ENCODE results near the gene JUND.
"Not testable (repeated sequence)": the region's sequence is repeated elsewhere in the genome, so short reads cannot be mapped to it uniquely, and the experiment has no call there.

Gene JUND

DNA sequence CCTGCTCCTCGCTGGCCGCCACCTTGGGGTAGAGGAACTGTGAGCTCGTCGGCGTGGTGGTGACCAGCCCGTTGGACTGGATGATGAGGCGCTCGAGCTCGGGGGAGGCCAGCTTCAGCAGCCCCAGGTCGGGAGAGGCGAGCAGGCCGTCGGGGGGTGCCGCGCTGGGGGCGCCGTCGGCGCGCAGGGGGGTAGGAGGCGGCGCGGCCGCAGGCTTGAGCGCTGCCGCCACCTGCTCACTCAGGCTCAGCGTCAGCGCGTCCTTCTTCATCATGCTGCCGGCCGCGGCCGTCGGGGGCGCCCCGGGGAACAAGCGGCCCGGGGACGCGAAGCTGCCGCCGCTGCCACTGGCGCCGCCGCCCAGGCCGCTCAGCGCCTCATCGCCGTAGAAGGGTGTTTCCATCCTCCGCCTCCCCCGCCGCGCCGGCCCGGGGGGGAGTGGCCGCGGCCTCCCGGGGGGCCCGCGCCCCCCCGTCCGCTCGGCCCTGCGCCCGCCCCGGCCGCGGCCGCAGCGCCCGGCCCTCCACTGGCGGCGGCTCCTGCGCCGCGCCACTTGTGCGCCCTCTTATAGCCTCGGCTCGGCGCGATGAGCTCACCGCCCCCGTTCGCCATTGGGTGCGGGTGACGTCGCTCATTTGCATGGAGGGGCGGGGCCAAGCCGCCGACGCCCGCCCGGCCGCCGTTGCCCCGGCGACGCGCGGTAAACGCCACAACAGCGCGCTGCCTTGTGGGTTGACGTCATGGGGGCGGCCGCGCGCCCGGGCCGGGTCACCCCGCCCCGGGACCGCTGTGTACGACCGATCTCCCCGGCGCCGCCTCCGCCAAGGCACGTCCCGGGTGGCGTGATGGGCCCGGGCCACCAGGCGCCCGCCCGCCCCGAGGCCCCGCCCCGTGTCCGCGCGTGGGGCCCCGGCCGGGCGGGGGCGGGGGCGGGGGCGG is at the start of gene JUND:
Gene JUND, minus strand, starts transcription at position 541 of the 939 bp plus-strand sequence. Its CDS starts 138 bp downstream, at position 403.
- peak within 1 kb of the TSS; percentile 74 for H3K4me3 ChIP-seq (ENCODE audit: low read depth, low read length)
- TF ChIP-seq POLR2A (IDR thresholded peaks at IDR 0.05; ENCODE audit: extremely low read depth, insufficient read length): peak; percentile 87
- TF ChIP-seq, protein P1, sequence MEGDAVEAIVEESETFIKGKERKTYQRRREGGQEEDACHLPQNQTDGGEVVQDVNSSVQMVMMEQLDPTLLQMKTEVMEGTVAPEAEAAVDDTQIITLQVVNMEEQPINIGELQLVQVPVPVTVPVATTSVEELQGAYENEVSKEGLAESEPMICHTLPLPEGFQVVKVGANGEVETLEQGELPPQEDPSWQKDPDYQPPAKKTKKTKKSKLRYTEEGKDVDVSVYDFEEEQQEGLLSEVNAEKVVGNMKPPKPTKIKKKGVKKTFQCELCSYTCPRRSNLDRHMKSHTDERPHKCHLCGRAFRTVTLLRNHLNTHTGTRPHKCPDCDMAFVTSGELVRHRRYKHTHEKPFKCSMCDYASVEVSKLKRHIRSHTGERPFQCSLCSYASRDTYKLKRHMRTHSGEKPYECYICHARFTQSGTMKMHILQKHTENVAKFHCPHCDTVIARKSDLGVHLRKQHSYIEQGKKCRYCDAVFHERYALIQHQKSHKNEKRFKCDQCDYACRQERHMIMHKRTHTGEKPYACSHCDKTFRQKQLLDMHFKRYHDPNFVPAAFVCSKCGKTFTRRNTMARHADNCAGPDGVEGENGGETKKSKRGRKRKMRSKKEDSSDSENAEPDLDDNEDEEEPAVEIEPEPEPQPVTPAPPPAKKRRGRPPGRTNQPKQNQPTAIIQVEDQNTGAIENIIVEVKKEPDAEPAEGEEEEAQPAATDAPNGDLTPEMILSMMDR (IDR thresholded peaks at IDR 0.05; ENCODE audit: low read depth, low read length): no peak
- DNase-seq (ENCODE audit: low read depth): peak; percentile 97

DNA sequence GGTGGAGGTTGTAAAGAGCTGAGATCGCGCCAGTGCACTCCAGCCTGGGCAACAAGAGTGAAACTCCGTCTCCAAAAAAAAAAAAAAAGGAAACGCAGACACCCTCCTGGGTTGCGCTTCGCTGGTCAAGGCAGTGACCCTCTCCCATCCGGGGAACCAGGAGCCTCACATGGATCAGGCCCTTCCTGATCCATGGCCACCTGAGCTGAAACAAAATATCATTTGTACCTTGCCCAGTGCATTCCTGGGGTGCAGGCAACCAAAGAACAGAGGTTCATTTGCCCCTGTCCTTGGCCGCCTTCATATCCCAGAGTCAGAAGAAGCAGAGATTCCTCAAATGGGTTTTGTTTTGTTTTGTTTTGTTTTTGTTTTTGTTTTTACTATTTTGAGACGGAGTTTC is 49.4 kb upstream of the JUND start:
- no peak for DNase-seq (ENCODE audit: low read depth)
- TF ChIP-seq, protein P2, sequence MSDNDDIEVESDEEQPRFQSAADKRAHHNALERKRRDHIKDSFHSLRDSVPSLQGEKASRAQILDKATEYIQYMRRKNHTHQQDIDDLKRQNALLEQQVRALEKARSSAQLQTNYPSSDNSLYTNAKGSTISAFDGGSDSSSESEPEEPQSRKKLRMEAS (IDR thresholded peaks at IDR 0.05; ENCODE audit: low read depth, low read length): no peak
- TF ChIP-seq MYC (IDR thresholded peaks at IDR 0.05; ENCODE audit: low read depth, low read length) (no peak), POLR2A (IDR thresholded peaks at IDR 0.05; ENCODE audit: extremely low read depth, insufficient read length) (no peak)
- TF ChIP-seq, protein P1 (IDR thresholded peaks at IDR 0.05; ENCODE audit: low read depth, low read length): no peak
- no peak overlapping the region for H3K4me3 ChIP-seq (ENCODE audit: low read depth, low read length)

DNA sequence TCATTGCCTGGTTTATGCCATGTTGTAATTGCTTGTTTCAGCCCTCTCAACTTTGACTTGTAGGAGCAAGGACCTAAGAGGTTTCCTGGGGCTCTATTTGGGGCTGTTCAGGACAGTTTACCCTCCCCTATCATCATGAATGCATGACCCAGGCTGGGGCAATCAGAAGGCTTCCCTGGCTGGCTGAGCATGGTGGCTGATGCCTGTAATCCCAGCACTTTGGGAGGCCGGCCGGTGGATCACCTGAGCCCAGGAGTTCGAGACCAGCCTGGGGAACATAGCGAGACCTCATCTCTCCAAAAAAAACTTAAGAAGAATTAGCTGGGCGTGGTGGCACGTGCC is 47.6 kb upstream of the JUND start:
- TF ChIP-seq, protein P1 (IDR thresholded peaks at IDR 0.05; ENCODE audit: low read depth, low read length): no peak
- TF ChIP-seq POLR2A (IDR thresholded peaks at IDR 0.05; ENCODE audit: extremely low read depth, insufficient read length): no peak
- TF ChIP-seq, protein P2 (IDR thresholded peaks at IDR 0.05; ENCODE audit: low read depth, low read length): no peak
- no peak for TF ChIP-seq MYC (IDR thresholded peaks at IDR 0.05; ENCODE audit: low read depth, low read length)
- no peak for DNase-seq (ENCODE audit: low read depth)
- peak overlapping the region; percentile 27 for H3K4me3 ChIP-seq (ENCODE audit: low read depth, low read length)

DNA sequence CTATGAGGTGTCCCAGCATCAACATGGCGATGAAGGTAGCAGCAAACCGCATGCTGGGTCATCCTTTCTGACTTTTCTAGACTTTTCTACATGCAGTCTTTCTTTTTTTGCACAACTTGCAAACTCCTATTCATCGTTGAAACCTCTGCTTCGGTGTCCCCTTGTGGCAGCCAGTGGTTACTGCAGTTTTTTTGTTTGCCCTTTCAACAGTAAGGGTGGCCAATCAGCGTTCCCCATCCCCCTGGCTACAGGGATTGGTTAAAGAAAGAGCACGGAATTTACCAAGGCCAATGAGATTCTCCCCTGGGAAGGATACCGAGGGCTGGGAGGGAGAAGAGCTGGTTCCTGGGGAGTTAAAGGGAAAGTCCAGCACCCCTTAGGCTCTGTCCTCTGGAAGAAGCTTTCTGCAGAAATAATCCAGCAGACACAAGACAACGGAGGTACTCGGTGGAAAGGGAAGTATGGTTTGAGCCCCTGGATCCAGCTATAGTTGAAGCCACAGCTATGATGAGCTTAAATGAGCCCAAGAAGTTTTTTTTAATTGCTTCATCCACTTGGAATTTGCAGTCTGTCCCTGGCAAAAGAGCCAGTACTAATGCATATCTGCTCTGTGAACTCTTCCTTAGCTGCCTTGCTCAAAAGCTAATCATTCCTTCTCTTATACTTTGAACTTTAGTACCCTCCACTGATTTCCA is 47.1 kb upstream of the JUND start:
- peak; percentile 95 for DNase-seq (ENCODE audit: low read depth)
- H3K4me3 ChIP-seq (ENCODE audit: low read depth, low read length): peak overlapping the region; percentile 27
- TF ChIP-seq, protein P2 (IDR thresholded peaks at IDR 0.05; ENCODE audit: low read depth, low read length): peak; percentile 49
- peak; percentile 33; the same call in 1 of the 2 replicates for TF ChIP-seq MYC (IDR thresholded peaks at IDR 0.05; ENCODE audit: low read depth, low read length)
- peak; percentile 18 for TF ChIP-seq POLR2A (IDR thresholded peaks at IDR 0.05; ENCODE audit: extremely low read depth, insufficient read length)
- TF ChIP-seq, protein P1 (IDR thresholded peaks at IDR 0.05; ENCODE audit: low read depth, low read length): peak; percentile 91

DNA sequence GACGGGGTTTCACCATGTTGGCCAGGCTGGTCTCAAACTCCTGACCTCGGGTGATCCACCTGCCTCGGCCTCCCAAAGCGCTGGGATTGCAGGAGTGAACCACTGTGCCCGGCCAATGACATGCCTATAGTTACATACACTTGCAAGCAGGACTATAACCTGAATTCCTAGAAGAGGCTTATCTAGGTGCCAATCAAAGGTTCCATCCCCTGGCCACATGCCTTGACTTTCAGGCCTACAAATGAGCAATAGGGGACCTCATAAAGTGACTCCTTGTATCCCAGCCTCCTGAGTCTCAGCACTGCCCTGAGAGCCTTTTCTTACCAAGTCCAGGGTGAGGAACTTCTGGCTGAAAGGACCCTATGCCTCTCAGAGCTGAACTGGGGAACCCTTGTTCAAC is 45.4 kb upstream of the JUND start:
- no peak for DNase-seq (ENCODE audit: low read depth)
- no peak overlapping the region for H3K4me3 ChIP-seq (ENCODE audit: low read depth, low read length)
- TF ChIP-seq MYC (IDR thresholded peaks at IDR 0.05; ENCODE audit: low read depth, low read length): no peak

DNA sequence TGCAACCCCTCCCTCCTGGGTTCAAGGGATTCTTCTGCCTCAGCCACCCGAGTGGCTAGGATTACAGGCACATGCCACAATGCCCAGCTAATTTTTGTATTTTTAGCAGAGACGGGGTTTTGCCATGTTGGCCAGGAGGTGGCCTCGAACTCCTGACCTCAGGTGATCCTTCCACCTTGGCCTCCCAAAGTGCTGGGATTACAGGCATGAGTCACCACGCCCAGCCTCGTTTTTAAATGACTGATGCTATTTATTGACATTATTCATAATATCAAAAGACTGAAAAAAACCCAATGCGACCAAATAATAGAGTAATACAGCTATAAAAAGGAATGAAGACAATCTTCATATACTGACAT is 42.9 kb upstream of the JUND start:
- not testable (repeated sequence) for DNase-seq (ENCODE audit: low read depth); H3K4me3 ChIP-seq (ENCODE audit: low read depth, low read length)

Data from NB4 (cell line).